Activated CD8-positive, alpha-beta T cell treated with anti-CD3 and anti-CD28 coated beads for 36 hours (primary cell): ENCODE results near the gene TMEM171. TPM values are rescaled to one million over a fixed set of nuclear protein-coding genes. Genes with fewer than 3 reads are reported as not detected.

ENCODE experiments used
- ATAC-seq: fragments of 200-7000 bp; cut with Tn5 transposase; one replicate; pipeline ENCODE4 v1.10.0; 2021; ENCODE audit warnings: mild to moderate bottlenecking, moderate library complexity
- CTCF ChIA-PET: fragments of 350-600 bp; sonication (Branson Sonifier 250); formaldehyde crosslinking; loops from one replicate; lab custom pipeline; 2021; ENCODE audit warnings: antibody characterized with exemption; lab: Charles Lee
- POLR2A ChIA-PET: fragments of 350-600 bp; sonication (Branson Sonifier 250); formaldehyde crosslinking; loops from one replicate; lab custom pipeline; 2021; ENCODE audit warnings: antibody characterized with exemption; lab: Charles Lee
- DNase-seq: peaks from one replicate; pipeline ENCODE4 v3.0.0-alpha.2; 2020
- H3K27ac Mint-ChIP-seq: one replicate; pipeline ENCODE4 v1.8.0; 2021; ENCODE audit warnings: mild to moderate bottlenecking, mixed read lengths
- H3K27me3 Mint-ChIP-seq: one replicate; pipeline ENCODE4 v1.8.0; 2021; ENCODE audit warnings: mixed read lengths
- H3K36me3 Mint-ChIP-seq: one replicate; pipeline ENCODE4 v1.8.0; 2021; ENCODE audit warnings: low read depth, mixed read lengths
- H3K4me1 Mint-ChIP-seq: one replicate; pipeline ENCODE4 v1.8.0; 2021; ENCODE audit warnings: low read depth, mixed read lengths
- H3K4me3 Mint-ChIP-seq: one replicate; pipeline ENCODE4 v1.8.0; 2021; ENCODE audit warnings: mild to moderate bottlenecking, moderate library complexity, mixed read lengths
- H3K9me3 Mint-ChIP-seq: one replicate; pipeline ENCODE4 v1.8.0; 2021; ENCODE audit warnings: mixed read lengths
- CTCF ChIP-seq: fragments of 200-600 bp; IDR thresholded peaks from one replicate; pipeline ENCODE4 v1.8.0; 2022; ENCODE audit warnings: antibody characterized with exemption, mild to moderate bottlenecking
- intact Hi-C: fragments of 100-400 bp; cut with micrococcal nuclease; formaldehyde crosslinking; loops from one replicate; pipeline ENCODE4 v1.10.0; 2022
- total RNA-seq, 2 experiments: library from RNA; stranded (reverse); gene quantifications; one replicate each; pipeline ENCODE4 v1.2.3, GENCODE V29; 2021

TMEM171 gene
- total RNA-seq, 2 experiments from 2014 or later, result not detected

DNA sequence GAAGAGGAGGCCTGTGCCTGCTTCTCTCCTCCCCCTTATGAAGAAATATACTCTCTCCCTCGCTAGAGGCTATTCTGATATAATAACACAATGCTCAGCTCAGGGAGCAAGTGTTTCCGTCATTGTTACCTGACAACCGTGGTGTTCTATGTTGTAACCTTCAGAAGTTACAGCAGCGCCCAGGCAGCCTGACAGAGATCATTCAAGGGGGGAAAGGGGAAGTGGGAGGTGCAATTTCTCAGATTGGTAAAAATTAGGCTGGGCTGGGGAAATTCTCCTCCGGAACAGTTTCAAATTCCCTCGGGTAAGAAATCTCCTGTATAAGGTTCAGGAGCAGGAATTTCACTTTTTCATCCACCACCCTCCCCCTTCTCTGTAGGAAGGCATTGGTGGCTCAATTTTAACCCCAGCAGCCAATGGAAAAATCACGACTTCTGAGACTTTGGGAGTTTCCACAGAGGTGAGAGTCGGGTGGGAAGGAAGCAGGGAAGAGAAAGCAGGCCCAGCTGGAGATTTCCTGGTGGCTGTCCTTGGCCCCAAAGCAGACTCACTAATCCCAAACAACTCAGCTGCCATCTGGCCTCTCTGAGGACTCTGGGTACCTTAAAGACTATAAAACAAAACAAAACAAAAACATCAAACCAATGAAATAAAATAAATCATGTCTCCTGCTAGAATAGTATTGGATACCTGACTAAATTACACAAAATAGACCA is 53.9 kb downstream of the TMEM171 start:
- ChIA-PET POLR2A (no interaction called here), CTCF (no interaction called here)
- DNase-seq, result no peak
- Mint-ChIP-seq H3K9me3 (no peaks in the 10 kb centered on the region), H3K27ac (no peak overlapping the region), H3K4me1 (no peaks in the 10 kb centered on the region), H3K27me3 (peaks cover 75% of the 10 kb centered on the region), H3K36me3 (no peaks in the 10 kb centered on the region), H3K4me3 (no peak overlapping the region)
- intact Hi-C loops, result no loop called here
- no peak for ATAC-seq
- no peak for TF ChIP-seq CTCF

GRCh38 chr5:73176250-73176649 is 55.9 kb downstream of the TMEM171 start:
- ChIA-PET POLR2A (no interaction called here), CTCF (no interaction called here)
- no peak for TF ChIP-seq CTCF
- ATAC-seq, result no peak
- Mint-ChIP-seq H3K27ac (no peak overlapping the region), H3K4me3 (no peak overlapping the region), H3K9me3 (no peaks in the 10 kb centered on the region), H3K27me3 (peaks cover 75% of the 10 kb centered on the region), H3K36me3 (no peaks in the 10 kb centered on the region), H3K4me1 (no peaks in the 10 kb centered on the region)
- no peak for DNase-seq
- intact Hi-C loops, result no loop called here

DNA sequence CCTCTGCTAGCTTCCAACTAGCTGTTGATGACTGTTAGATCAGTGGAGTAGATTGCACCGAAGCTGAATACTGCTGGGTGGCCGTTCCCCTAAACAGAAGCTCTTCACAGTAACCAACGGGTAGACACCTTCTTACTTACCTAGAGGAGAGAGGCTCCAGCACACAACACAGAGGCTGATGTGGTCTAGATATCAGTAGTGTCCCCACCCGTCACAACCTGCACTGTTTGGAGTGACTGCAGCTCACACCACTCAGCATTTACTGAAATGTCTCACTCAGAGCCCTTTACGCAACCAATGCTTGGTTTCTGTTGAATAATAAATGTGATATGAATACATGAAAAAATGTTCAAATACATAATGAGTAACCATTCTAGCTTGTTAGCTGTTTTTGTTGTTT is 57.9 kb downstream of the TMEM171 start:
- ChIA-PET POLR2A (interaction anchor here (0.6 kb wide), 1 partner anchor 307 kb away, joined by 3 read pairs; no protein-coding TSS in a partner anchor), CTCF (interaction anchor here (1.3 to 1.5 kb wide), 4 partner anchors 9 to 273 kb away, joined by 4 to 5 read pairs (median 5); no protein-coding TSS in a partner anchor)
- no peak for TF ChIP-seq CTCF
- Mint-ChIP-seq H3K27me3 (peaks cover 64% of the 10 kb centered on the region), H3K4me1 (no peaks in the 10 kb centered on the region), H3K9me3 (no peaks in the 10 kb centered on the region), H3K36me3 (peaks cover 1% of the 10 kb centered on the region), H3K27ac (no peak overlapping the region), H3K4me3 (no peak overlapping the region)
- intact Hi-C loops, result no loop called here
- ATAC-seq, result no peak
- no peak for DNase-seq

DNA sequence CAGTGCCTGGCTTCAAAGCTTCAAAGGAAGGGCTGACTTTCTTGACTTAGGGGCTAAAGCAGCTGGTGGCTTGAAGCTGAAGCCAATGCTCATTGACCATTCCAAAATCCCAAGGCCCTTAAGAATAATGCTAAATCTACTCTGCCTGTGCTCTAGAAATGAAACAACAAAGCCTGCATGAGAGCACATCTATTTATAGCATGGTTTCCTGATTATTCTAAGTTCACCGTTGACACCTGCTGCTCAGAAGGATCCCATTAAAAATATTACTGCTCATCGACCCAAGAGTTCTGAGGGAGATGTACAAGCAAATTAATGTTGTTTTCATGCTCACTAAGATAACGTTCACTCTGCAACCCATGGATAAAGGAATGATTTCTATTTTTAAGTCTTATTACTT is 59.4 kb downstream of the TMEM171 start:
- DNase-seq, result no peak
- H3K27me3 Mint-ChIP-seq, result peaks cover 62% of the 10 kb centered on the region
- no peak for TF ChIP-seq CTCF
- no peak overlapping the region for H3K27ac Mint-ChIP-seq
- CTCF ChIA-PET, result interaction anchor here (1.0 kb wide), 1 partner anchor 21 kb away, joined by 3 read pairs; no protein-coding TSS in a partner anchor
- no peaks in the 10 kb centered on the region for H3K4me1 Mint-ChIP-seq
- intact Hi-C loops, result no loop called here
- ATAC-seq, result no peak
- POLR2A ChIA-PET, result no interaction called here
- no peak overlapping the region for H3K4me3 Mint-ChIP-seq
- H3K9me3 Mint-ChIP-seq, result peaks cover 3% of the 10 kb centered on the region
- peaks cover 5% of the 10 kb centered on the region for H3K36me3 Mint-ChIP-seq

DNA sequence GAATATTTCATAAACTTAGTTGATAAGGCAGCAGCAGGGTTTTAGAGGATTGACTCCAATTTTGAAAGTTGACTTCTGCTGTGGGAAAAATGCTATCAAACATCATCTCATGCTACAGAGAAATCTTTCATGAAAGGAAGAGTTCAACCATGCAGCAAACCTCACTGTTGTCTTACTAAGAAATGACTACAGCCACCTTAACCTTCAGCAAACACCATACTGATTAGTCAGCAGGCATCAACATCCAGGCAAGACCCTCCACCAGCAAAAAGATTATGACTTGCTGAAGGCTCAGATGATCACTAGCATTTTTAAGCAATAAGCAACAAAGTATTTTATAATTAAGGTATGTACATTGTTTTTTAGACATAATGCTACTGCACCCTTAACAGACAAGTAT is 60.2 kb downstream of the TMEM171 start:
- no peak for TF ChIP-seq CTCF
- no peak overlapping the region for H3K4me3 Mint-ChIP-seq
- H3K4me1 Mint-ChIP-seq, result no peaks in the 10 kb centered on the region
- ATAC-seq (no peak), DNase-seq (no peak)
- H3K27ac Mint-ChIP-seq, result no peak overlapping the region
- peaks cover 7% of the 10 kb centered on the region for H3K9me3 Mint-ChIP-seq
- peaks cover 5% of the 10 kb centered on the region for H3K36me3 Mint-ChIP-seq
- intact Hi-C loops, result no loop called here
- peaks cover 57% of the 10 kb centered on the region for H3K27me3 Mint-ChIP-seq
- ChIA-PET POLR2A (no interaction called here), CTCF (no interaction called here)
